ENCODE measurements around the gene GRIN2C.

GRIN2C gene

DNA sequence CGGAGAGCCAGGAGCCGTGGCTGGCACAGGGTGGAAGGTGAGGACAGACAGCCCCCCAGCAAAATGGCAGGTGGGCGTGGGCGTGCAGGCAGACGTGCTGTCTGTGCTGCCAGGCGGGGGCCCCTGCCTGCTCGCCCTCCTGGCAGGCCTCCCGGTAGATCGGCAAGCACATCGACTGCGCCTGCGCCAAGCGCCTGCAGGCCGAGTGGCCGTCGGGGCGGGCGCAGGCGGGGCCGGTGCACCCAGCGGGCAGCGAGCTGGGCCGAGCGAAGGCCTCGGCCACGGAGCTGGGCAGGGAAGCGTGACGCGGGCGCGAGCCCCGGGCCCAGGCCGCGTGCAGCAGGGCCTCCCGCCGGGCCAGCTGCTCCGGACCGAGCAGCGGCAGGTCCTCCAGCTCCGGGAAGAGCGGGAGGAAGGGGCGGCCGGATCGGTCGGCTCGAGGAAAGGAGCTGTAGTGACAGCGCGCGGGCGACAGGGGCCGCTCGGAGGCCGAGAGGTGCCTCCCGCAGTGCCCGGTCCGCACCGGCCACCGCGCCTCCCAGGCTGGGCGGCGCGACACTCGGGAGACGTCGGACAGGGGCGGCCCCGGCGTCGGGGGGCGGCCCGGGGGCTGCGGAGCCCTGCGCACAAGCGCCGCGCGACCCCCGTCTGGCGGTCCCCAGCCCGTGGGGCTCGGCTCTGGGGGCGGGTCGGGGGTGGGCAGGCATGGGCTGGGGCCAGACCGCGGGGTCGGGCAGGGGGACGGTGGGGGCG lies 16.9 kb downstream of the GRIN2C start:
- peak; percentile 47 to 73 for DNase-seq

DNA sequence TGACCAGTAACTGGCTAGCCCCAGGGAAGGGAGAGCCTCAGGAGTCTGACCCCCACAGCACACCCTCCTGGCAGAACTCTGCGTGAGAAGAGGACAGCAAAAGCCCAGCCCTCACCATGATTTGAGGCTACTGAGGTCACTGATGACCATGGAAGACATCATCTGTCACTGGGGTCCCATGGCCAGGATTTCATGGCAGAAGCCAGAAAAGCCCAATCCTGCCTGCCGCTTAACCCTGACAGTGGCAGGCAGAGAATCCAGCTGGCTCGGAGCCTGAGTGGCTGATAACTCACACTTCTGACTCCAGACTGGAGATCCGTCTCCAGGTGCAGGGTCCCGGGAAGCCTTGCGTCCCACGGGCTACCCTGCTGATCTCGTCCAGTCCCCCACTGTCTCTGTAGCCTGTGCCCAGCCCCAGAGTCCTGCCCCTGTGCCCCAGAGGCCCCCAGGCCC lies 17.5 kb downstream of the GRIN2C start:
- DNase-seq: no peak

DNA sequence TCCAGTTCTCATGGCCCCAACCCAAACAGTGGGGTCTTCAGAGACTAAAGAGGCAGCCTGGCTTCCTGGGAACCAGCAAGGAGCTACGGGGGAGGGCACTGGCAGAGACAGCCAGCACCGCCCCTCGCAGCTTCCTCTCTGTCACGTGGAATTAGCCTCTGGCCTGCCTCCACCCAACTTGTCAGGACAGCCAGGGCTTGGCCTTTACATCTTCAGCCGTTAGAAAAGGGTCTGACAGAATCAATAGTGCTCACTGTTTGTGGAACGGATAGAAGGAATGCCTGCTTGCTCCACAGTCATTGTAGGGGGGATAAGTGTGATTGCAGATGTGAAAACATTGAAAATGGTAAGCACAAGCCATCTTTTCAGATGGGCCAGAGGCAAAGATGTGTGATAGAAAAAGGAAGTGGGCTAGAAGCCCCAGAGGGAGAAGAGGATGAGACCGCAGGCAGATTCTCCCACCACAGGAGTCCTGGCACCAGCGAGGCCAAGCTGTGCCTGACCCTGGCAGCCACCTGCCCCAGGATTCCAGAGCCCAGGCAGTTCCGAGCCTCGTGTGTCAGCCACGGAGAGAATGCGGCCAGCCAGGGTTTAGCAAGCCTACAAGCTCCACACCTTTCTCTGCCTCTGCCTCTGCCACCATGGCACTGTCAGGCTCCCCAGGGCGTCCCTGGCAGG lies 18.6 kb downstream of the GRIN2C start:
- DNase-seq: peak; percentile 67 to 71

DNA sequence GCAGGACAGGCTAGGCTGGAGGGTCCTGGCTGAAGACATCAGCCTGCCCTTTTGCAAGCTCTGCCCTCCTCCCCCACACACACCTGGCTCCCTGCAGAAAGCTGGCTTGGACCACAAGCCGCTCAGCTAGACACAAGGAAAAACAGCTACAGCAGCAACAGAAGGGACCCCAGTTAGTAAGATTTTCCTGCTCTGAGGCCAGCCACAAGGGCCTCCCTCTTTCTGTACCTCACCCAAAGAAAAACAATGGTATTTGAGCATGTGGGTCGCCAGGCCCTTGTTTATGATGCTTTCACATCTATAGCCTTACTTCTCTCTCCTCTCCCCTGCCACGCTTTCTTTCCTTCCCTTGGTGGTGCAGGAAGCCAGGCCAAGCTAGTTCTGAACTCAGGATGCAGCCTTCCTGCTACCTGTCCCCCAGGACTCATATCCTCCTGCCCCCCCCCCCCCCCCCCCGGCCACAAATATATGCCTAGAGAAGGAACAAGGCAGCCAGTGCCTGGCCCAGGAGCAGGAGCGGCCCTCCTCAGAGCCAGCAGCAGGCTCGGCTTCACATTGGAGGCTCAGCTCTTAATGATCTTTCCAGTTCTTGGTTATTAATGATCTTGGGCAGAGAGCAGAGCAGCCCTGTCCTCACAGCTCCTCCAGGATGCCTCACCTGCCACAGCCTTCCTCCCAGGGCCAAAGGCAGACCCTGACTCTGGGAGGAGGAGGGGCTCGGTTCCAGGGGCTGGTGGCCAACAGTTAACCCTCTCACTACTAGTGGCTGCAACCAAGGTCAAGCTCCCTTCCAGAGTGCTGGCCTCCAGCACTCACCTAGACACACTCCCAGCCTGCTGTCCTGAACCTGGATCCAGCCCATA lies 19.5 kb downstream of the GRIN2C start:
- DNase-seq: no peak

DNA sequence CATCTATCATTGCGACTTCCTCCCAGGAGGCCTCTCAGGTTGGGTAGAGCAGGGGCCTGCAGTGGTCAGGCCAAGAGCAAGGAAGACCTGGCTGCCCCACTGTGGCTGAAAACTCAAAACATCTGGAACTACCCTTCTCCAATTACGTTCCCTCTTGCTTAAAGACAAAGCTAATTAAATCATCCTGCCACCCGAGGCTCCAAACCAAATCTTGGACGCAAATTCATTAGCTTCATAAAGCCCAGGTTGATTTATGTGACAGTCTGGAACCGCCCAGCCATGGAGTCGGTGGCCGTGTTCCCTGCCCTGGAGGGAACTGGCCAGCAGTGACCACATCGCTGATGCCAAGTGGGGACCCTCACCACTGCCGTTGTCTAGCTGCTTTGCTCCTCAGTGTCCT lies 21.4 kb downstream of the GRIN2C start:
- no peak for DNase-seq

DNA sequence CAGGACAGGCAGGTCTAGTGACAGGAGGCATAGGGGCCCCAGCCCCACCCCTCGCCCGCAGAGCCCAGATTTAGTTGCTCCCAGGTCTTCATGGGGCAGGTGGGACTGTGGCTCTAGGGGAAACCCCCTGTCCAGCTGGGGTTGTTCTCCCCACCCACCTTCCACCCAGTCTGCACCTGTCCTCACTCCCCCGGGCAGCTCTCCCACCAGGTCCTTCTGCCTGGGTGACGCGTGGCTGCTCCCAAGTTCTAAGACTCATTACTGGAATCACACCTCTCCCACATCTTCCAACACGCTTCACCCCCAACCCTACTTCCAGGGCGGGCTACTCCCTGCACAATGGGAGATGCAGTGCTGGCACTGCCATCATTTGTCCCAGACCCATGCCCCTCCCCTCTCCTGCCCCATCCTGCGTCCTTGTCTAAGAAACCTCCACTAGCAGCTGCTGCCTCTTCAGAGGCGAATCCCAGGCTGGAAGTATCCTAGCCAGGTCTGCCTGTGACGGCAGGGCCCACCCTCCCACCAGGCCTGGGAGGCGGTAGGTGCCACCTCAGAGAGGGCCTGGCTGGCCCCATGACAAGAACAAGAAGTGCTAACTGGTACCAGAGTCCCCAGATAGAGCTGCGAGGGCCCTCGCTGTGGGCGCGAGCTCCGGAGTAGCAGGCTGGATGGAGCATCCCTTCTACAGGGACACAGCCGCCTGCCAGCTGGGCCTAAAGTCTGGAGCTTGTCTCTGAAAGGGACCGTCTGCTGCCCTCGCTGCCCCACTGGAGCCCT lies 22.8 kb downstream of the GRIN2C start:
- DNase-seq: no peak

DNA sequence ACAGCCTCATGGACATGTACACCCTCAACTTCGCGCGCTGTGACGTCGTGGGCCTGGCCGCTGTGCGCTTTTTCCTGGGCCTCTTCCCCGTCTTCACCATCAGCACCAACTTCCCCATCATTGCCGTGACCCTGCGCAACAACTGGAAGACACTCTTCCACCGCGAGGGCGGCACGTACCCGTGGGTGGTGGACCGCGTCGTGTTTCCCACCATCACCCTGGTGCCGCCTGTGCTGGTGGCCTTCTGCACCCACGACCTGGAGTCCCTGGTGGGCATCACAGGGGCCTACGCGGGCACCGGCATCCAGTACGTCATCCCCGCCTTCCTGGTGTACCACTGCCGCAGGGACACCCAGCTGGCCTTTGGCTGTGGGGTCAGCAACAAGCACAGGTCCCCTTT lies 23.5 kb downstream of the GRIN2C start:
- DNase-seq: no peak

DNA sequence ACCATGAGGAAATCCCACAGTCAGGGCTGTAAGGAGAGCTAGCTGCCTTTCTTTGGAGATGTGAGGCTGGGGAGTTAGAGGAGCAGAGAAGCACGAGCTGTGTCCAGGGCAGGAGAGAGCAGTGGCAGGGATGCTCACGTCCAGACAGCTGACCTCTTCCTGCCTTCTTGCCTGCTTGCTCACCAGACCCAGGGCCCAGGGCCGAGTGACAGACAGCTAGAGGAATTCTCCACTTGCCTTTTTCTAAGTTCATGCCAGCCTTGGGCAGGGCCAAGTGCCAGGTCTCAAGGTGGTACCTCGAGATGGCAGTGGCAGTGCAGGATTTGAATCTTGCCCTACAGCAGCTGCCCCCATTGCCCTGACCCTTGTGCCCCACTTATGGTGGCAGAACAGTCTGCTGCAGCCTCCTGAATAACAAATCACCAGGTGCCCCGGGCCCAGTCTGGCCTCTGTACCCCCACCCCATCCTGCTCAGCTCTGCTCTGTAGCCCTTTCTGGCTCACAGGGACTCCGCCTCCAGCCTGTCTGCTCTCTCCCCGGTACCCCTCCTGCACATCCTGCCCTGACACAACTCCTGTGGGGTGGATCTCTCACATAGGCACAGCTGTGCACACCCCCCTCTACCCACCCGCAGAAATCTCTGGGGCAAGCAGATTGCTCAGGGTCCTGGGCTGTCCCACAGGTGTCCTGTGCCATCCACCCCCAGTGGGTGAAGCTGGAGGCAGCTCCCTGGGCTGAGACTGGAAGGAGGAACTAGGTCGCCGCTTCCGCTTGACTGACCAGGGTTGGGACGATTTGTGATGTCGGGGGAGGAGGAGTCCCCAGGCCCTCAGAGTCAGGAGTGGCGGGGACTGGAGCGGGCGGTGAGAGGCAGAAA lies 25.9 kb downstream of the GRIN2C start:
- DNase-seq: peak; percentile 37 to 54

DNA sequence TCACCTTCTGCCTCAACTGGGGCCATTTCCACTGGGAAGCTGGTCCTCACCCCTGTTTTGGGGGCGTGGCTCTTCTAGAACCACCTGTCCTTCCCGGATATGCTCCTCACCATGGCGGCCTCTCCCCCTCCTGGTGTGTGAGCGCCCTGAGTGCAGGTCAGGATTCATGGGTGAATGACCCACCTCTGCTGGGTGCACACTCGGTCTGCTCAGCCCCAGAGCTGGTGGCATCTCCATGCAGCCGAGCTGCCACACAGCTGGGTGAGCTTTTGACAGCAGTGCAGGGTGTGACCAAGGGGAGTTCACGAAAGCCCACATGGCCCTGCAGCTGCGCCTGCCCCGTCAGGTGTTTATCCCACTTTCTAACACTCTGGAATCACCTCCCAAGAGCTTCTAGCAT lies 27.3 kb downstream of the GRIN2C start:
- no peak for DNase-seq

DNA sequence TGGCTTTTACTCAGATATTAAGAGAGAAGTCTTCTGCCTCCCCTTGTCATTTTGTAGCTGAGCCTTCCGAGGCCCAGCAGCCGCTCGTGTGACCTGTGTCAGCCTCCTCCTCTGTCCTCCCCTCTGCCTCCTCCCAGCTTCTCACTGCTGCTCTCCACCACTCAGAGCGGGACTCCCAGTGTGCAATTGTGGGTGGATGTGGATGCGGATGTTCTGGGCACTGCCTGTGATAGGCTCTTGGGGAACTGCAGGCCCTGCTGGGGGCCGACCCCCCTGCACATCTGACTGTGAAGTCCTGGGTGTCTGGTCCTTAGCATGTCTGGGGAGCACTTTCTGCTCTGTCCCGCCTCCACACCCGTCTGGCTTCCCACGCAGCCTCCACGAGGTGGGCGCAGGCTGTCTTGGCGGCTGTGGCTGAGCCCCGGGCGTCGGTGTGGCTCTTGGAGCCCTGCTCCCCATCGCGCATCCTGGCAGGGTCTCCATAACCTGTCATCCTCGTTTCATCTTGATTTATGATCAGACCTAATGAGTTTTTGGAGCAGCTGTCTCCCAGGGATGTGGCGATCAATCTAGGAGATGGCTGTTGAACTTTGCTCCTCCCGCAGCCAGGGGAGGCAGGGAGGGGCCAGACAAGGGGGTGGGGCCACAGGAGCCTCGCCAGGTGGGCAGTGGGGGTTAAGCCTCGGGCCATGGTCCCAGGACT lies 28.1 kb downstream of the GRIN2C start:
- no peak for DNase-seq

DNA sequence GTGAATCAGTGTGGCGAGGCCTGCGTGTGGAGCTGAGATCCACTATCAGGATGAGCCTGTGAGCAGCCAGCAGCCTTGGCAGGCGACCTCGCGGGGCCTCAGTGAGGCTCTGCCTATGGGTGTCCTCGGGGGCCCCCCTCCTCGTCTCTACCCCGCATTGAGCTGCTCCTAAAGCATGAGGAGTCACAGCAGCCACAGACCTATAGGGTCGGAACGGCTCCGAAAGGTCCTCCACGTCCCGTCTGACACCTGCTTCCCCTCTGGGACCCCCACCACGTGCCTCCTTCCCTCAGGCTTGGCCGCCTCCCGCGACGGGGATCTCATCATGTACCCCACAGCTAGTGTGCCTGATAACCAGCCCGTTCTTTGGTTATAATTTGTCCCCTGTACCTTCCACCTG lies 28.8 kb downstream of the GRIN2C start:
- DNase-seq: no peak

DNA sequence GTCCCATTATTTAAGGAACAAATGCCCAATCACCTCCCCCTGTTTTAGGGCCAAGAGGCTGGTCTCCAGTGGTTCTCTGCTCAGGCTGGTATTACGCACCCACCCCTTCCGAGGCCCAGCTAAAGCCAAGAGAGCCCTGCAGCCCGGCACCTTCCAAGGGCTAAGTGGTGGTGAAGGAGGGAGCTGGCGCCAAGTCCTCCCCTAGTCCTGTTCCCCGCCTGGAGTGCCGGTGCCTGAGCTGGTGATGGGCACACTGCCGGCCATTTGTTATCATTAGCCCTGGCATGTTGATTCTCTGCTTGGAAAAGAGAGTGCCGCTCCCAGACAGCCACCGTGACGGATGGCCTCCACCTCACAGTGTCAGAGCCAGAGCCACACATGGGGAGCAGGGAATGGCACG lies 31.9 kb downstream of the GRIN2C start:
- no peak for DNase-seq

DNA sequence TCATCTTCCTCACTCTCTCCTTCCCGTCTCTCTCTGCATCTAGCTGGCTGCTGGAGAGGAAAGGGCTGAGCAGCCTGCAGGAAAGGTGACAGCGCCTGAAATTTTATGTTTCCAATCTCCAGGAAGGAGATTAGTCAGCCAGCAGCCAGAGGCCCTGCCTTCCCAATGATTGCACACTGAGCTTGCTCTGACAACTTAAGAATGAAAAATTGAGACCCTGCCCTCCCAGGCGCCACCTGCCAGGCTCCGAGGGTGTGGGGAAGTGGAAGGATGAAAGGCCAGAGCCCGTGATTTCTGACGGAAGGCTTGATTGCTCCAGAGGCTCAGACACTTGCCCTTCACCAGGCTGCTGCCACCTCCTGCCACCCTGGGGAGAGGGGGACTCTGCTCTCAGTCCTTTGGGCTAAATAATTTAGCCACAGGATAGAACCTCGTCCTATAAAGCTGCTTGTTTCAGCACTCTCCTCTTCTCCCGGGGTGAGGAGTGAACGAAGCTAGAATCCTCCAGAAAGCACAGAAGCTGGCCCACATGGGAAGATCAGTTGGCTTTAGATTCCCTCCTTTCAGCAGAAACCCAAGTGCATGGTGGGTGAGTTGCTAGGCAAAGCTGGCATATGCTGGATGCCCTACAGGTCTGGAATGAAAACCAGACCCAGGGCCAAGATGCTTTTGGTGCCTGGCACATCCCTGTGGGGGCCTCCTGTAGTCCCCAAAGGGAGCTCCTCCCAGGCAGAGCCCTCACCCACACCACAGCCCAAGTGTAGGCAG lies 33.5 kb downstream of the GRIN2C start:
- no peak for DNase-seq

DNA sequence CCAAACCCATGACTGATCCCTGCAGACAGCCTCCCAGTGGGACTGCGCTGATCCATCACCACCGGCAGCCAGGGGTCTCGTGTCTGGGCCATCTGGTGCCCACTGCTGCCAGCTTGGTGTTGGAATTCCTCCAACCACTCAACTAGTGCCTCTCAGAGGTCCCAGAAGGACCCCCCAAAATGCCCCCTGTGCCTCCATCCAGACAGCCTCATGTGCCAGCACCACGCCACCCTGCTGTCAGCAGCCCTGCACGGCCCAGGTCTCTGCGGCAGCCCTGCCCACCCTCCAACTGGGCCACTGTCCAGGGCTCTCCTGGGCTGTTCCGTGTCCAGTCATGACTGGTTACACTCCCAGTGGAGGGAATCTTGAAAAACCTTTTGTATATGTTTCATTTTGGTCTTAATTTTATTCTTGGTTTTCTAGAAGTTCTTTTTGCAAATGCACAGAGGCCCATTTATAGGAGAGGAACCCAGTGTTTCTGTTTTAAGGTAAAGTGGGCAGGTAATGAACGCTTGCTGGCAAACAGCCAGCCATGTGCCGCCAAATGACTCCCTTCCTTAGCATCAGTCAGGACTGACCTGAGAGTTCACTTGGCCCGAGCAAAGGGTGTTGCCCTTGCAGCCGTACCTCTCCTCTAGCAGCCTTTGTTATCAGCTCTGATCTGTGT lies 34.6 kb downstream of the GRIN2C start:
- DNase-seq: no peak

DNA sequence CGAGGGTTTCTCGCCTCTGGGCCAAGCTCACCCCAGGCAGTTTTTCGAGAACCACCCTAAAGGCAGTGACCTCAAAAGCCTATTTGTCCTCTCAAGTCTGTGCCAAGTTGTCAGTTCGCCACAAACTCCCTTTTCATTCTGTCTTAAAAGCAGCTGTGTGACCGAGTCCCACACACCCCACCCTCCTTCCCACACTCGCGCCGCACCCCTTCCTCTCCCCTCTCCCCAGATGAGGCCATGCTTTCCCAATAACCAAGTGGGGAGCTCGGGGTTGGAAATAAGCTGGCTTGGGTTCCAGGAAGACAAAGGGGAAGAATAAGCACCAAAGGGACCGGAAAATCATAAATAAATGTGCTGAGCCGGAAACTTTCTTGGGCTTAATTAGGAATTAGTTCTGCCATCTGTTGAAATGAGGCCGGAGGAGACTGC lies 36.7 kb downstream of the GRIN2C start:
- no peak for DNase-seq

DNA sequence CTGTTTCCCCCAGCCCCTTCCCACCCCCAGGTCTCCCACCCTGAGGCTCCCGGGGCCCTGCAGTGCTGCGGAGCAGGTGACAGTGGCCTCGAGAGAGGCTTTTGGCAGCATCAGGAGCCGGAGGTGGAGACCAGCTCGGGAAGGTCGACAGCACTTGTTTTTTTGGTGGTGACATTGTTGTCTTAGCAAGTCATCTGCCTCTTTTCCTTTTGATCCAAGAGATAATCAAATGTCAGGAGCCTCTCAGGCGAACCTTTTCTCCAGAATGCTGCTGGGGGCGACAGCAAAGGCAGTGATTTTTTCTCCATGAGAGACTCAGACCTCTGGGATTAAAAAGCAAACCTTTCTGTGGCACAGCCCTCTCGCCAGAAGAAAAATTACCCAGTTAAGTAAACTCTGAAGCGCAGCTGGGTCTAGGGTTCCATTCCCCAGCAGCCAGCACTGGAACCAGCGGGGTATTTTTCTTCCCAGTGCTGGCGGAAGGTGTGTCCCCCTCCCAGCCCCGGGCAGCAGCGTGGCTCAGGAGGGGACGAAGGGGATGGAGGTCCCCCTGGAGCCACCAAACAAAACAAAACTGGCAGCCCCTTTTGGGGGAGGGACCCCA lies 37.2 kb downstream of the GRIN2C start:
- no peak for DNase-seq

DNA sequence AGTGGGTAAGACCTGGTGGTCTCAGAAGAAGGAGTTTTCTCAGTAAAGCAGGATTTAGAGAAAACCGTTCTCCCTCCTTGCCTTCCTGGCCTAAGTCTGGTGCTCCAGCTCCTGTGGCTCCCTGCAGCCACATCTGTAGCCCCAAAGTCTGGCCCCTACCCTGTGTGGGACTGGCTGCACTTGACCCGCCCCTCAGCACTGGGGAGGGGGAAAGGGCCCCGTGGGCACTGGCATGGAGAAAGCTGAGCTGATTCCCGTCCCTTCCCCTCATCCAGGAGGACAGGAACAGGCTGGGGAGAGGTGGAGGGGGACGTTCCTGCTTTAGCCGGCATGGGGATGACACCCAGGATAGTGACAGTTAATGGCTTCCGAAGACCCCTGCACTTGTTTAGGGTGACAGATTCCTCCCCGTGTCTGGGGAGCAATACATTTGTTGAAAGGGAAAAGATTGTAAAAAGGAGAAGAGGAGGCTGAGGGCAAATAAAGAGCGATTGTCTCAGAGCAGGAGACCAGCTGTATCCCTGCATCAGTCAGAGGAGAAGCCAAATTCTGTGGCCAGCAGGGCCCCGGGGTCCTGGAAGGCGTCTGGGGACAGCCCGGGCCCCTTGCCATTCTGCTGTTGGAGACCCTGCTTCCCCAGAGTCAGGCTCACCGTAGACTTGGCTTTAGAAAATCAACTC lies 37.9 kb downstream of the GRIN2C start:
- no peak for DNase-seq

DNA sequence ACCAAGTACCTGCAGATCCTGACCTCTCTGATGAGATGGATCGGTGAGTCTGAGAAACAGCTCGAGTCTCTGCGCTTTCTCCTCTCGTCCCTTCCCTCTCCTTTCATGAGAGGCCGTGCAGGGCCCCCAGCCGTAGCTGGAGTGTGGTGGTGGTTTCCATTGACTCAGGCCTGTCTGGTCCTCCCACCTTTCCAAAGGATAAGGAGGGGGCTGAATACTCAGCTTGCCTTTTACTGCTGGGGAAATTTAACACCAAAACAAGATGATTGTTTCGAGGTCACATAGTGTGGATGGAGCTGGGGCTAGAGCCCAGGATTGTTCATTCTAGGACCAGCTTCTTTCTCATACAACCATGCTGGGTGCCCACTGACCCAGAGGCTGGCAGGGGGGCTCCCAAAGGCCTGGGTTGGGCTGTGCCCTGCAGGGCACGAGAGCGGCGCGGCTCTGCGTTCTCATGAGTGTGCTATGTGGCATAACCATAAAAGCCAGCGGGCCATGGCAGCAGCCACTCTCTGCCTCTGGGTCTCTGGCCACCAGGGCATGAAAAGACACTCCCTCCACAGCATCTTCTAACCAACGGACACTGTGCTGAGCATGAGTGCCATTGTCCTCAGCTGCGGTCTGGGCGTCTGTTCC lies 39.8 kb downstream of the GRIN2C start:
- no peak for DNase-seq
